HepG2 (cell line): ENCODE results near the gene OLAH. TPM values are rescaled to one million over a fixed set of nuclear protein-coding genes. Genes with fewer than 3 reads are reported as not detected.
A peak's percentile ranks its signal among the peaks of the same experiment; 100 is the strongest.

ENCODE experiments used
- ARNT2 ChIP-seq: sonication (generic); formaldehyde crosslinking; IDR thresholded peaks from 2 replicates; pipeline ENCODE4 v1.8.0; 2022; ENCODE audit warnings: mild to moderate bottlenecking, low read depth, missing genetic modification reagents, moderate library complexity
- ATF2 ChIP-seq: sonication (generic); formaldehyde crosslinking; IDR thresholded peaks from 2 replicates; pipeline ENCODE4 v1.4.0; 2020; ENCODE audit warnings: missing genetic modification reagents
- DR1 ChIP-seq: sonication (generic); formaldehyde crosslinking; IDR thresholded peaks from 2 replicates; pipeline ENCODE4 v1.8.0; 2021; ENCODE audit warnings: mild to moderate bottlenecking, missing genetic modification reagents, inconsistent platforms
- E2F5 ChIP-seq: sonication (generic); formaldehyde crosslinking; conservative IDR thresholded peaks from 2 replicates; pipeline ENCODE4 v1.4.0; 2020; ENCODE audit warnings: missing genetic modification reagents
- FIP1L1 ChIP-seq: fragments of 200-400 bp; formaldehyde crosslinking; IDR thresholded peaks from 2 replicates; pipeline ENCODE4 v1.6.1; 2018; ENCODE audit warnings: low read depth, mild to moderate bottlenecking, low read length, moderate library complexity, borderline replicate concordance; ENCODE audit not compliant: insufficient read depth
- HNF4A ChIP-seq: sonication (generic); formaldehyde crosslinking; IDR thresholded peaks from 2 replicates; pipeline ENCODE4 v1.4.0; 2020; ENCODE audit warnings: missing genetic modification reagents
- KMT2A ChIP-seq: sonication (generic); formaldehyde crosslinking; IDR thresholded peaks from 2 replicates; pipeline ENCODE4 v1.4.0; 2020; ENCODE audit warnings: missing genetic modification reagents
- NR2C2 ChIP-seq: sonication (generic); formaldehyde crosslinking; IDR thresholded peaks from 2 replicates; pipeline ENCODE4 v1.4.0; 2020; ENCODE audit warnings: missing genetic modification reagents, mild to moderate bottlenecking, moderate library complexity, borderline replicate concordance
- POGK ChIP-seq: sonication (generic); formaldehyde crosslinking; conservative IDR thresholded peaks from 2 replicates; pipeline ENCODE4 v1.8.0; 2022; ENCODE audit warnings: mild to moderate bottlenecking, moderate library complexity, missing genetic modification reagents
- RNF2 ChIP-seq: fragments of 450-650 bp; conservative IDR thresholded peaks from 2 replicates; pipeline ENCODE4 v1.6.1; 2016; ENCODE audit warnings: low read depth
- SP2 ChIP-seq: sonication (generic); formaldehyde crosslinking; IDR thresholded peaks from 2 replicates; pipeline ENCODE4 v1.5.1; 2020; ENCODE audit warnings: mild to moderate bottlenecking, missing genetic modification reagents
- TGIF2 ChIP-seq: IDR thresholded peaks from 2 replicates; pipeline ENCODE4 v1.6.1; 2016; ENCODE audit warnings: control low read depth, missing compliant biosample characterization
- ZFP36L1 ChIP-seq: sonication (generic); formaldehyde crosslinking; IDR thresholded peaks from 2 replicates; pipeline ENCODE4 v1.8.0; 2022; ENCODE audit warnings: mild to moderate bottlenecking, missing genetic modification reagents, moderate library complexity
- ZGPAT ChIP-seq: IDR thresholded peaks from 2 replicates; pipeline ENCODE4 v1.6.1; 2016; ENCODE audit warnings: mild to moderate bottlenecking
- ZNF124 ChIP-seq: sonication (generic); formaldehyde crosslinking; IDR thresholded peaks from 2 replicates; pipeline ENCODE4 v1.4.0; 2020; ENCODE audit warnings: missing genetic modification reagents
- ZNF253 ChIP-seq: sonication (generic); formaldehyde crosslinking; IDR thresholded peaks from 2 replicates; pipeline ENCODE4 v1.8.0; 2022; ENCODE audit warnings: mild to moderate bottlenecking, missing genetic modification reagents, borderline replicate concordance
- ZNF296 ChIP-seq: sonication (generic); formaldehyde crosslinking; conservative IDR thresholded peaks from 2 replicates; pipeline ENCODE4 v1.5.0; 2020; ENCODE audit warnings: mild to moderate bottlenecking, missing genetic modification reagents
- polyA plus RNA-seq, 8 experiments: library from polyadenylated mRNA; depleted of rRNA in 3 of 8; stranded (reverse) in 7 of 8; unstranded in 1 of 8; fragments of >200 nt; fragmentation: Illumina TruSeq in 4 of 8; extraction: Trizol in 4 of 8; gene quantifications; 2 replicates each; pipeline versions ENCODE4 v1.2.1 to v1.2.3, GENCODE V29; 2011 to 2016; ENCODE audit warnings: low read depth in 4 of 8, missing spikeins in 1 of 8, mixed read lengths in 1 of 8; ENCODE audit not compliant: insufficient read depth in 1 of 8
- total RNA-seq, 5 experiments: library from RNA; depleted of rRNA; stranded (reverse); fragments of >200 nt; fragmentation: Illumina TruSeq; extraction: Trizol; gene quantifications; 2 replicates each; pipeline ENCODE4 v1.2.3, GENCODE V29; 2016; ENCODE audit warnings: low read depth in 1 of 5
- TF ChIP-seq, protein P1 (sequence below): sonication (generic); formaldehyde crosslinking; IDR thresholded peaks from 2 replicates; pipeline ENCODE4 v1.5.1; 2020; ENCODE audit warnings: mild to moderate bottlenecking, missing genetic modification reagents, moderate library complexity

Gene OLAH
- total and polyA plus RNA-seq, 2 of the 13 experiments (the other 11 are each of a cell fraction or from before 2014, with no cell fraction given), result 0.13 TPM; not detected in 1

DNA sequence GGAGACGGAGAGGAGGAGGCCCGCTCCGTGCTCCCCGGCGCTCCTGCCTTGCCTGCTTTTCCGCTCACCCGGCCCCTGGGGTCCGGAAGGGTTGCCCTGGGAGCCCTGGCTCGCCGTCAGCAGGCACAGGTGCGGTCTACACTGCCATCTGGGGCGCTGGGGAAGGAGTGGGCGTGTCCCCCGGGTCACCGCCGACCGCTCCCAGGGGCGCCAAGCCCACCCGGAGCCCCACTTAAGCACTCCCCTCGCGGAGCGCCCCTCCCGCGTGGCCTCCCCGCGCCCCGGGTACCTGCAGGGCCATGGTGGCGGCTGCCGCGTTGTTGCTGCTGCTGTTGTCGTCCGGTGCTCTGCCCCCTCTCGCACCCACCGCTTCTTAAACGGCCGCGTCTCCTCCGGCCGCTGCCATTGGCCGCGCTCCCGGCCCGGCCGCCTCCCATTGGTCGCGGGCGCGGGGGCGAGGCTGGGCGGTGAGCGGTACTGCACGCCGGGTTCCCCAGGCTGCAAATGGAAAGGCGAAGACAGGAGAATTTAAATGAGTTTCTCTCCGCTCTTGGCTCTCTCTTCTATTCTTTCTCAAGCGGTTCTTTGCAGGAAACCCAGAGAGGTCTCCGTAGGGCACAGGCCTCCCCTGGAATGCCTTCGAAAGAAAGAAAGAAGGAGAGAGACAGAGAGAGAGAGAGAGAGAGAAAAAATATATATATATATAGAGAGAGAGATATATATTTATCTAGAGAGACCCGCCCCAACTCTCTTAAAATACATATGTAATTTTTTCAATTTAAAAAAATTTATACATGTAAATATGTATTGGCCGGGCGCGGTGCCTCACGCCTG is 44.9 kb downstream of the OLAH start, which contains the start of gene ACBD7 (continued):
- TF ChIP-seq ZNF124 (CRISPR knock-in tag) (no peak), POGK (CRISPR knock-in tag) (peak; percentile 70), KMT2A (CRISPR knock-in tag) (0 out of 2 replicates have a peak, but pooled peaks have one; percentile 24), E2F5 (CRISPR knock-in tag) (peak; percentile 75; the same call in 1 of the 2 replicates), NR2C2 (CRISPR knock-in tag) (no peak), ZNF253 (CRISPR knock-in tag) (no peak), ZNF296 (CRISPR knock-in tag) (no peak), ZGPAT (CRISPR knock-in tag) (0 out of 2 replicates have a peak, but pooled peaks have one; percentile 26), SP2 (CRISPR knock-in tag) (peak; percentile 69), ARNT2 (CRISPR knock-in tag) (peak; percentile 64), FIP1L1 (no peak), DR1 (peak; percentile 60), ATF2 (CRISPR knock-in tag) (0 out of 2 replicates have a peak, but pooled peaks have one; percentile 14), RNF2 (0 out of 2 replicates have a peak, but pooled peaks have one; percentile 19), TGIF2 (peak; percentile 45; the same call in 1 of the 2 replicates), ZFP36L1 (CRISPR knock-in tag) (no peak), HNF4A (no peak)
- TF ChIP-seq, protein P1, sequence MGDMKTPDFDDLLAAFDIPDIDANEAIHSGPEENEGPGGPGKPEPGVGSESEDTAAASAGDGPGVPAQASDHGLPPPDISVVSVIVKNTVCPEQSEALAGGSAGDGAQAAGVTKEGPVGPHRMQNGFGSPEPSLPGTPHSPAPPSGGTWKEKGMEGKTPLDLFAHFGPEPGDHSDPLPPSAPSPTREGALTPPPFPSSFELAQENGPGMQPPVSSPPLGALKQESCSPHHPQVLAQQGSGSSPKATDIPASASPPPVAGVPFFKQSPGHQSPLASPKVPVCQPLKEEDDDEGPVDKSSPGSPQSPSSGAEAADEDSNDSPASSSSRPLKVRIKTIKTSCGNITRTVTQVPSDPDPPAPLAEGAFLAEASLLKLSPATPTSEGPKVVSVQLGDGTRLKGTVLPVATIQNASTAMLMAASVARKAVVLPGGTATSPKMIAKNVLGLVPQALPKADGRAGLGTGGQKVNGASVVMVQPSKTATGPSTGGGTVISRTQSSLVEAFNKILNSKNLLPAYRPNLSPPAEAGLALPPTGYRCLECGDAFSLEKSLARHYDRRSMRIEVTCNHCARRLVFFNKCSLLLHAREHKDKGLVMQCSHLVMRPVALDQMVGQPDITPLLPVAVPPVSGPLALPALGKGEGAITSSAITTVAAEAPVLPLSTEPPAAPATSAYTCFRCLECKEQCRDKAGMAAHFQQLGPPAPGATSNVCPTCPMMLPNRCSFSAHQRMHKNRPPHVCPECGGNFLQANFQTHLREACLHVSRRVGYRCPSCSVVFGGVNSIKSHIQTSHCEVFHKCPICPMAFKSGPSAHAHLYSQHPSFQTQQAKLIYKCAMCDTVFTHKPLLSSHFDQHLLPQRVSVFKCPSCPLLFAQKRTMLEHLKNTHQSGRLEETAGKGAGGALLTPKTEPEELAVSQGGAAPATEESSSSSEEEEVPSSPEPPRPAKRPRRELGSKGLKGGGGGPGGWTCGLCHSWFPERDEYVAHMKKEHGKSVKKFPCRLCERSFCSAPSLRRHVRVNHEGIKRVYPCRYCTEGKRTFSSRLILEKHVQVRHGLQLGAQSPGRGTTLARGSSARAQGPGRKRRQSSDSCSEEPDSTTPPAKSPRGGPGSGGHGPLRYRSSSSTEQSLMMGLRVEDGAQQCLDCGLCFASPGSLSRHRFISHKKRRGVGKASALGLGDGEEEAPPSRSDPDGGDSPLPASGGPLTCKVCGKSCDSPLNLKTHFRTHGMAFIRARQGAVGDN (CRISPR knock-in tag), result peak; percentile 81
